Hepatocyte (in vitro differentiated cells): ENCODE results near the gene DPY19L1.

Experiments
- CTCF ChIP-seq: fragments of 200-600 bp; sonication (generic); IDR thresholded peaks from 2 replicates; pipeline ENCODE4 v1.5.1; 2016; ENCODE audit warnings: antibody characterized with exemption, mild to moderate bottlenecking; ENCODE audit not compliant: poor library complexity
- EZH2 ChIP-seq: fragments of 200-600 bp; sonication (generic); IDR thresholded peaks from 2 replicates; pipeline ENCODE4 v1.6.1; 2016; ENCODE audit warnings: antibody characterized with exemption, mild to moderate bottlenecking, borderline replicate concordance

- TF ChIP-seq CTCF (no peak), EZH2 (no peak)
These were observed 6.4 kb downstream of the DPY19L1 start for GRCh38 chr7:35030848-35031247.
